ENCODE measurements around the gene ARPC5. TPM values are rescaled to one million over a fixed set of nuclear protein-coding genes. Genes with fewer than 3 reads are reported as not detected.

Gene ARPC5
- total RNA-seq, 3 donors from 2014 or later, result 101 to 158 (median 123) TPM

DNA sequence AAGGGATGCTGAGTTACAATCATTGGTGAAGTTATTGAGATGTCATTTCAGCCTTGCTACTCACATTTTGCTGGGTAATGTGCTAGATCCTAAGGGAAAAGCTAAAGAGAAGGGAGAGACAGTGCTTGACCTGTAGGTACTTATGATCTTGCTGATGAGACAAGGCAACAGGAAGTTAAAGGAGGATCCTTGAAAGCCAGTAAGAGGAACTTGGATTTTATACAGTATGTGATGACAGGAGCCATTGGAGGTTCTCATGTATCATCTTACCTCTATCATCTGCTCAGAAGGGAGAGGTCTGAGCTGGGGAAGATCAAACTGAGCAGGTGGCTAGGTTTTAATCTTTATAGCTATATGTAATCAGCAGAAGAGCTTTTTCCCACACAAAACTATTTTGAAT, 11.2 kb upstream of the ARPC5 start:
- intact Hi-C loops (cut with DNase I, micrococcal nuclease), result no loop called here
- DNase-seq (no peak), ATAC-seq (peak; percentile 20)
- Histone ChIP-seq H3K9me3 (no peaks in the 10 kb centered on the region), H3K4me1 (ENCODE audit: low read depth) (no peaks in the 10 kb centered on the region), H3K4me3 (no peak overlapping the region), H3K36me3 (ENCODE audit: low read depth) (no peaks in the 10 kb centered on the region)
- TF ChIP-seq, protein P1, sequence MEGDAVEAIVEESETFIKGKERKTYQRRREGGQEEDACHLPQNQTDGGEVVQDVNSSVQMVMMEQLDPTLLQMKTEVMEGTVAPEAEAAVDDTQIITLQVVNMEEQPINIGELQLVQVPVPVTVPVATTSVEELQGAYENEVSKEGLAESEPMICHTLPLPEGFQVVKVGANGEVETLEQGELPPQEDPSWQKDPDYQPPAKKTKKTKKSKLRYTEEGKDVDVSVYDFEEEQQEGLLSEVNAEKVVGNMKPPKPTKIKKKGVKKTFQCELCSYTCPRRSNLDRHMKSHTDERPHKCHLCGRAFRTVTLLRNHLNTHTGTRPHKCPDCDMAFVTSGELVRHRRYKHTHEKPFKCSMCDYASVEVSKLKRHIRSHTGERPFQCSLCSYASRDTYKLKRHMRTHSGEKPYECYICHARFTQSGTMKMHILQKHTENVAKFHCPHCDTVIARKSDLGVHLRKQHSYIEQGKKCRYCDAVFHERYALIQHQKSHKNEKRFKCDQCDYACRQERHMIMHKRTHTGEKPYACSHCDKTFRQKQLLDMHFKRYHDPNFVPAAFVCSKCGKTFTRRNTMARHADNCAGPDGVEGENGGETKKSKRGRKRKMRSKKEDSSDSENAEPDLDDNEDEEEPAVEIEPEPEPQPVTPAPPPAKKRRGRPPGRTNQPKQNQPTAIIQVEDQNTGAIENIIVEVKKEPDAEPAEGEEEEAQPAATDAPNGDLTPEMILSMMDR (IDR thresholded peaks at IDR 0.05), result no peak

DNA sequence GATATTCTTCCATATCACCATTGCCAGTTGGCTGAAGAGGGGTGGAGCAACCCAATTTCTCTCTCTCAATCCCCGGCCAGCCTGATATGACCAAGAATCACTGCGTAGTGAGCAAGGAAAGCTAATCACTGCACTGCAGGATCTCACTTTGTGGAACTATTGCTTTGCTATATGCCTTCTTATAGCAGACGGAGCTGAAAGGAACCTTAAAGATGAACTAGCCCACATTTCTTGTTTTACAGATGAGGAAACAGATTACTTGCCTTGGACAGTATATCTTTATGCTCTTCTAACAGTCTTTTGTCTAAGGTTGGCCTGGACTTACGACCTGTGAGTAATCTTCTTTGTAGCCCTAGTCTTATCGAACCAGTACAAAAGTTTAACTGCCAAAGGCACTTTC, 9.9 kb upstream of the ARPC5 start:
- DNase-seq (no peak), ATAC-seq (peak; percentile 92)
- no peak overlapping the region for H3K4me3 ChIP-seq
- TF ChIP-seq, protein P1 (IDR thresholded peaks at IDR 0.05), result no peak
- H3K9me3 ChIP-seq, result no peaks in the 10 kb centered on the region
- no peaks in the 10 kb centered on the region for H3K4me1 ChIP-seq (ENCODE audit: low read depth)
- no peaks in the 10 kb centered on the region for H3K36me3 ChIP-seq (ENCODE audit: low read depth)
- intact Hi-C loops (cut with DNase I, micrococcal nuclease), result no loop called here

DNA sequence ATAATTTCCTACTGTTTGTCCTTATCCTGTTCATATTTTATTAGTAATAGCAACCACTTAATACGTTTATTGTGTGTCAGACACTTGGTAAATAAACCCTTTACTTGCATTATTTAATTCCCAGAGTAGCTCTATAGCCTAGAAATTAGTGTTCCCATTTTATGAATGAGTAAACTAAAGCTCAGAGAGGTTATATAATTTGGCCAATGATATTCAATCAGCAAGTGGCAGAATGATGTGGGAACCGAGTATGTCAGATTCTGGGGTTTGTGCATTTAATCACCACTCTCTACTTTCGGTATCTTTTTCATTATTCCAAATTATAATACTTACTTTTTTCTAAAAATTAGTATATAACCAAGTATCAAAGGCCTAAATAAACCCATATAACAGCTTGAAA, 6.6 kb upstream of the ARPC5 start:
- intact Hi-C loops (cut with DNase I, micrococcal nuclease), result no loop called here
- Histone ChIP-seq H3K36me3 (ENCODE audit: low read depth) (no peaks in the 10 kb centered on the region), H3K4me3 (no peak overlapping the region), H3K4me1 (ENCODE audit: low read depth) (no peaks in the 10 kb centered on the region), H3K9me3 (no peaks in the 10 kb centered on the region)
- ATAC-seq, result no peak
- TF ChIP-seq, protein P1 (IDR thresholded peaks at IDR 0.05), result no peak
- DNase-seq, result no peak

GRCh38 chr1:183640193-183640592, 4.6 kb upstream of the ARPC5 start:
- ATAC-seq (no peak), DNase-seq (no peak)
- no peaks in the 10 kb centered on the region for H3K36me3 ChIP-seq (ENCODE audit: low read depth)
- TF ChIP-seq, protein P1 (IDR thresholded peaks at IDR 0.05), result no peak
- H3K9me3 ChIP-seq, result no peaks in the 10 kb centered on the region
- H3K4me3 ChIP-seq, result no peak overlapping the region
- no peaks in the 10 kb centered on the region for H3K4me1 ChIP-seq (ENCODE audit: low read depth)
- intact Hi-C loops (cut with DNase I, micrococcal nuclease), result no loop called here

DNA sequence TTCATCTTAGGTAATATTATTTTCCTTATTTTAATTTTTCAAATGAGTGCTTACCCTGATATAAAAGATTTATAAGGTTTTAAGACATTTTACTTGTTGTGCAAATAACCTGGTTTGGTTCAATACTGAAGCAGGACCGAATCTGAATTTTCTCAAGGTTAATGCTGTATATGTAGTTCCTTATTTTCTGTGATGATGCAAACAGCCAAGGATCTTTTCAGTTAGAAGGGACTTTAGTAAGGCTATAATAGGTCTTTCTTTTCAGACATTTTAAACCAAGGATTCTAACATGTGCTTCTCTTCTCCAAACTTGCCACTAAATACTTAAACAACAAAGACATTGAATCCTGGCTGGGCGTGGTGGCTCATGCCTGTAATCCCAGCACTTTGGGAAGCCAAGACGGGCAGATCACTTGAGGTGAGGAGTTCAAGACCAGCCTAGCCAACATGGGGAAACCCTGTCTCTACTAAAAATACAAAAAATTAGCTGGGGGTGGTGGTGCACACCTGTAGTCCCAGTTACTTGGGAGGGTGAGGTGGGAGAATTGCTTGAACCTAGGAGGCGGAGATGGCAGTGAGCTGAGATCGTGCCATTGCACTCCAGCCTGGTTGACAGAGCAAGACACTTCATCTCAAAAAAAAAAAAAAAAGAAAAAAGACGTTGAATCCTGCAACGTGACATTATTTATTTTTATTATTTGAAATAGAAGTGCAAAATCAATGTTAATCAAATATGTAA, 3.2 kb upstream of the ARPC5 start:
- Histone ChIP-seq H3K4me1 (ENCODE audit: low read depth) (peaks cover 4% of the 10 kb centered on the region), H3K4me3 (no peak overlapping the region), H3K36me3 (ENCODE audit: low read depth) (no peaks in the 10 kb centered on the region), H3K9me3 (no peaks in the 10 kb centered on the region)
- no peak for ATAC-seq
- TF ChIP-seq, protein P1 (IDR thresholded peaks at IDR 0.05), result no peak
- DNase-seq, result no peak
- intact Hi-C loops (cut with DNase I, micrococcal nuclease), result no loop called here
